Femur (tissue), 1 donor: ENCODE results near the gene LCK.

Experiments
- DNase-seq: peaks from one replicate; pipeline ENCODE4 v3.0.0-alpha.2; 2017

Gene LCK

GRCh38 chr1:32250893-32251716, at the start of gene LCK:
LCK (plus strand) TSS chr1:32251265; CDS start chr1:32274330, 23,065 bp downstream.
- DNase-seq, result no peak

GRCh38 chr1:32204943-32205361, 46.1 kb upstream of the LCK start:
- DNase-seq, result no peak

GRCh38 chr1:32205401-32206370, 45.4 kb upstream of the LCK start, which contains the start of gene IQCC:
IQCC (plus strand) TSS chr1:32205671; CDS start chr1:32205682, 11 bp downstream.
- peak; percentile 92 for DNase-seq

- DNase-seq, result peak; percentile 14
Observed at GRCh38 chr1:32208469-32208868, 42.6 kb upstream of the LCK start.

- peak; percentile 65 for DNase-seq
Observed at GRCh38 chr1:32208891-32209328, 42.2 kb upstream of the LCK start, which contains the start of gene DCDC2B. DCDC2B (plus strand) TSS chr1:32209089; CDS start chr1:32209094, 5 bp downstream.

- DNase-seq, result peak; percentile 57
Observed at GRCh38 chr1:32215629-32216480, 35.2 kb upstream of the LCK start.

- no peak for DNase-seq
Observed at GRCh38 chr1:32216566-32216965, 34.5 kb upstream of the LCK start.

- no peak for DNase-seq
Observed at GRCh38 chr1:32219022-32219421, 32.0 kb upstream of the LCK start.

- DNase-seq, result no peak
Observed at GRCh38 chr1:32220746-32221580, 30.1 kb upstream of the LCK start.

- no peak for DNase-seq
Observed at GRCh38 chr1:32221581-32221979, 29.5 kb upstream of the LCK start.

- DNase-seq, result peak; percentile 96
Observed at GRCh38 chr1:32221980-32222755, 28.9 kb upstream of the LCK start, which contains the start of the genes EIF3I and TMEM234. EIF3I (plus strand) TSS chr1:32222407; CDS start chr1:32222442, 35 bp downstream. TMEM234 (minus strand) TSS chr1:32222353; CDS start chr1:32222322, 31 bp downstream.

- DNase-seq, result no peak
Observed at GRCh38 chr1:32223683-32224082, 27.4 kb upstream of the LCK start.

- no peak for DNase-seq
Observed at GRCh38 chr1:32224285-32224684, 26.8 kb upstream of the LCK start.

- DNase-seq, result no peak
Observed at GRCh38 chr1:32228771-32229170, 22.3 kb upstream of the LCK start.

GRCh38 chr1:32231843-32232432, 19.1 kb upstream of the LCK start:
- no peak for DNase-seq

GRCh38 chr1:32232558-32233304, 18.3 kb upstream of the LCK start:
- no peak for DNase-seq

- no peak for DNase-seq
Observed at GRCh38 chr1:32234792-32235191, 16.3 kb upstream of the LCK start.

GRCh38 chr1:32239337-32239736, 11.7 kb upstream of the LCK start:
- DNase-seq, result no peak

GRCh38 chr1:32239790-32240139, 11.3 kb upstream of the LCK start:
- no peak for DNase-seq
